ENCODE measurements around the gene POTEM.
"Not testable (repeated sequence)": the region's sequence is repeated elsewhere in the genome, so short reads cannot be mapped to it uniquely, and the experiment has no call there.

GRCh38 chr14:18918345-18918744 is 48.9 kb upstream of the POTEM start:
- not testable (repeated sequence) for TF ChIP-seq TAF1 (IDR thresholded peaks at IDR 0.05; ENCODE audit: low read depth, low read length); POLR2AphosphoS5 (IDR thresholded peaks at IDR 0.05; ENCODE audit: low read depth, low read length); SPI1 (IDR thresholded peaks at IDR 0.05; ENCODE audit: low read depth, low read length); POLR2A (IDR thresholded peaks at IDR 0.05; ENCODE audit: low read depth, low read length); PAX5 (IDR thresholded peaks at IDR 0.05; ENCODE audit: insufficient read depth, low read length, severe bottlenecking)
